ENCODE measurements around the gene MPIG6B.

The MPIG6B gene

GRCh38 chr6:31769684-31770371 is 46.7 kb downstream of the MPIG6B start:
- DNase-seq = no peak

- DNase-seq = no peak
Observed at GRCh38 chr6:31770860-31771259, 47.7 kb downstream of the MPIG6B start.

- DNase-seq = no peak
Observed at GRCh38 chr6:31771992-31772358, 48.8 kb downstream of the MPIG6B start.

- no peak for DNase-seq
Observed at GRCh38 chr6:31775184-31775583, 52.0 kb downstream of the MPIG6B start.

- no peak for DNase-seq
Observed at GRCh38 chr6:31775633-31776484, 52.7 kb downstream of the MPIG6B start.

Data from NCI-H524 treated with DMSO at 0.1 percent for 48 hours (cell line).